Left ventricle myocardium inferior (tissue), 1 donor: ENCODE data around the gene TMEM201. TPM values are rescaled to one million over a fixed set of nuclear protein-coding genes. Genes with fewer than 3 reads are reported as not detected.

Source experiments
- DNase-seq: peaks from one replicate; pipeline ENCODE4 v3.0.0-alpha.2; 2020
- H3K27ac ChIP-seq: fragments of 200-600 bp; replicated peaks from 2 replicates; pipeline ENCODE4 v1.8.0; 2021
- H3K27me3 ChIP-seq: fragments of 200-600 bp; 2 replicates; pipeline ENCODE4 v1.8.0; 2021; ENCODE audit warnings: low read depth
- H3K36me3 ChIP-seq: fragments of 200-600 bp; 2 replicates; pipeline ENCODE4 v1.8.0; 2021
- H3K4me1 ChIP-seq: fragments of 200-600 bp; 2 replicates; pipeline ENCODE4 v1.8.0; 2021
- H3K4me3 ChIP-seq: fragments of 200-600 bp; 2 replicates; pipeline ENCODE4 v1.8.0; 2021; ENCODE audit warnings: mild to moderate bottlenecking, moderate library complexity
- H3K9me3 ChIP-seq: fragments of 200-600 bp; replicated peaks from 2 replicates; pipeline ENCODE4 v1.8.0; 2021
- CTCF ChIP-seq: fragments of 200-600 bp; IDR thresholded peaks from 2 replicates; pipeline ENCODE4 v1.8.0; 2021; ENCODE audit warnings: antibody characterized with exemption, mild to moderate bottlenecking, borderline replicate concordance
- intact Hi-C: fragments of 100-400 bp; cut with micrococcal nuclease; formaldehyde crosslinking; loops from one replicate; pipeline ENCODE4 v1.11.0; 2022
- total RNA-seq: library from RNA; stranded (reverse); fragmentation: NEBNext Ultra II Directional; extraction: Animal tissue kit (Norgen Biotek cat#: 25700); gene quantifications from one replicate; pipeline ENCODE4 v1.2.1, GENCODE V29; 2021
- donor health status: DM: no; HTN: yes; CAD: no; lungs with severe emphysema.

The TMEM201 gene
- total RNA-seq, 1 donor from 2014 or later, result 21.1 TPM

- no peak for TF ChIP-seq CTCF
- DNase-seq, result no peak
- Histone ChIP-seq H3K4me1 (no peaks in the 10 kb centered on the region), H3K9me3 (no peaks in the 10 kb centered on the region), H3K4me3 (no peak overlapping the region), H3K36me3 (no peaks in the 10 kb centered on the region), H3K27ac (no peak overlapping the region), H3K27me3 (peaks cover 42% of the 10 kb centered on the region)
- intact Hi-C loops, result no loop called here
Observed at GRCh38 chr1:9659328-9659727, 70.6 kb downstream of the TMEM201 start.

GRCh38 chr1:9663257-9663656 is 74.5 kb downstream of the TMEM201 start:
- no peak overlapping the region for H3K27ac ChIP-seq
- intact Hi-C loops, result no loop called here
- peaks cover 71% of the 10 kb centered on the region for H3K27me3 ChIP-seq
- DNase-seq, result no peak
- no peaks in the 10 kb centered on the region for H3K9me3 ChIP-seq
- no peak for TF ChIP-seq CTCF
- no peak overlapping the region for H3K4me3 ChIP-seq
- H3K36me3 ChIP-seq, result no peaks in the 10 kb centered on the region
- H3K4me1 ChIP-seq, result no peaks in the 10 kb centered on the region

Other genes with a start within 250 kb of the TMEM201 start
- 6.2 TPM for gene SLC25A33, start 49.4 kb upstream of the TMEM201 start, total RNA-seq
- gene PIK3CD, start 62.8 kb downstream of the TMEM201 start, total RNA-seq, result 2.6 TPM
- 63.5 TPM for gene CLSTN1, start 235.1 kb downstream of the TMEM201 start, total RNA-seq